Esophagus squamous epithelium (tissue), 5 donors: ENCODE measurements around the gene BIVM. TPM values are rescaled to one million over a fixed set of nuclear protein-coding genes. Genes with fewer than 3 reads are reported as not detected.

ENCODE experiments used
- DNase-seq: peaks from one replicate; lab custom pipeline; 2025; lab: John Stamatoyannopoulos, UW
- H3K27ac ChIP-seq, 4 donors: fragments of 200-600 bp; sonication (generic); one replicate each; pipeline ENCODE4 v1.5.1; 2016 to 2019; ENCODE audit warnings: mild to moderate bottlenecking in 1 of 4
- H3K27me3 ChIP-seq, 4 donors: fragments of 200-600 bp; sonication (generic); 1 replicate in 3 of 4; 2 replicates in 1 of 4; pipeline versions ENCODE4 v1.5.1 to v1.6.0; 2017 to 2021; ENCODE audit warnings: antibody characterized with exemption in 1 of 4
- H3K36me3 ChIP-seq, 3 donors: fragments of 200-600 bp; sonication (generic); one replicate each; pipeline ENCODE4 v1.5.1; 2016 to 2019
- H3K4me1 ChIP-seq, 3 donors: fragments of 200-600 bp; sonication (generic); one replicate each; pipeline ENCODE4 v1.5.1; 2017 to 2019
- H3K4me3 ChIP-seq, 4 donors: fragments of 200-600 bp; sonication (generic); 1 replicate in 3 of 4; 2 replicates in 1 of 4; pipeline ENCODE4 v1.5.1; 2016 to 2019; ENCODE audit warnings: mild to moderate bottlenecking in 2 of 4, moderate library complexity in 1 of 4
- H3K9me3 ChIP-seq, 3 donors: fragments of 200-600 bp; sonication (generic); one replicate each; pipeline ENCODE4 v1.5.1; 2016 to 2019
- CTCF ChIP-seq, 6 experiments: fragments of 450-650 bp in 4 of 6; fragments of 200-600 bp in 2 of 6; sonication (generic) in 2 of 6; IDR thresholded peaks; one replicate each; pipeline ENCODE4 v1.5.1; 2016 to 2019; ENCODE audit warnings: antibody characterized with exemption in 6 of 6, mild to moderate bottlenecking in 4 of 6, moderate library complexity in 4 of 6
- POLR2A ChIP-seq, 4 donors: fragments of 450-650 bp; IDR thresholded peaks; one replicate each; pipeline ENCODE4 v1.6.1; 2017; ENCODE audit warnings: antibody characterized with exemption in 4 of 4, mild to moderate bottlenecking in 4 of 4, moderate library complexity in 3 of 4
- WGBS, 2 donors: methylation state at CpG; one replicate each; pipeline ENCODE4 v1.1.5; 2018; 5-methylcytosine and 5-hydroxymethylcytosine counted together
- intact Hi-C: fragments of 100-400 bp; cut with DNase I; formaldehyde crosslinking; loops from one replicate; pipeline ENCODE4 v1.15.0; 2022
- total RNA-seq, 4 donors: library from RNA; depleted of rRNA; stranded (reverse); fragments of >200 nt; gene quantifications; one replicate each; pipeline ENCODE4 v1.1.0, GENCODE V29; 2016
- donor health status: DM: yes; HTN: yes; CAD: no.

The BIVM gene
- total RNA-seq, 4 donors from 2014 or later: 6.4 to 17.5 (median 9.8) TPM

GRCh38 chr13:102845630-102846260 is 46.8 kb downstream of the BIVM start, which contains the start of gene ERCC5:
Gene ERCC5, plus strand, starts transcription at chr13:102846032. Its CDS starts 235 bp downstream, at chr13:102846267.
- intact Hi-C loops: loop anchor here (5.0 to 10.0 kb wide), 2 partner anchors 121 to 263 kb away; no protein-coding TSS in a partner anchor
- Histone ChIP-seq H3K27ac (peak within 1 kb of the TSS; percentile 93 to 99 (median 96)), H3K9me3 (no peaks in the 10 kb centered on the region), H3K4me1 (peaks cover 10 to 41% (median 10%) of the 10 kb centered on the region in 3 donors), H3K36me3 (peaks cover 0 to 6% (median 0%) of the 10 kb centered on the region in 3 donors), H3K4me3 (peak within 1 kb of the TSS; percentile 88 to 99 (median 92)), H3K27me3 (no peaks in the 10 kb centered on the region)
- 0% methylated on average over 4 to 33 of the region's 49 CpGs for WGBS, 2 donors
- TF ChIP-seq CTCF (IDR thresholded peaks at IDR 0.05) (peak in 4 of 6 experiments; percentile 9 to 37 (median 16)), POLR2A (IDR thresholded peaks at IDR 0.05) (peak in 3 of 4 donors; percentile 45 to 87 (median 77))
- peak; percentile 66 for DNase-seq

DNA sequence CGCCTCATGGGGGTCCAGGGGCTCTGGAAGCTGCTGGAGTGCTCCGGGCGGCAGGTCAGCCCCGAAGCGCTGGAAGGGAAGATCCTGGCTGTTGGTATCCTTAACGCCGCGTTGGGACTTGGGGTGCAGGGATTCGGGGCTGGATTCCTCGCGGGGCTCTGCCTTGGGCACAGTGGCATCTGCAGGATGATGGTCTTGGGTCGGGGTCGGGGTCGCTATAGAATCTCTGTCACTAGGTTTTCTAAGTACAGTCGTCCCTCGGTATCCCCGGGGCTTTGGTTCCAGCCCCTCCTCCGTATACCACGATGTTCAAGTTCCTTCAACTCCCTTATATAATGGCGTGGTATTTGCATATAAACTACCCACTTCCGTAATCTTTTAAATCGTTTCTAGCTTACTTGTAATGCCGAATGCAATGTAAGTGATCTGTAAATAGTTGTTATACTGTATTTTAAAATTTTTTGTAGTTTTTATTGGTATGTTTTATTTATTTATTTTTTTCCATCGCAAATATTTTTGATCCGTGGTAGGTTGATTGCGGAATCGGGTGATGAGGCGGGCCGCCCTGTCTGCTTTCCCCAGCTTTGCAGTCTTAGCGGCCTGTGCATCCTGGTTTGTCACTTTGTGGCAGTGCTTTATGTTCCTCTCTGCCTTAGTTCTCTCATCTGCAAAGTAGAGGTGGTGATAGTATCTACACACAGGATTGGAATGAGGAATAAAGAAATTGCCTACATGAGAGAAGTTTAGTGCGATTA is 47.5 kb downstream of the BIVM start:
- intact Hi-C loops: loop anchor here (5.0 to 10.0 kb wide), 2 partner anchors 122 to 264 kb away; no protein-coding TSS in a partner anchor
- Histone ChIP-seq H3K4me3 (peak overlapping the region; percentile 88 to 99 (median 92)), H3K36me3 (no peaks in the 10 kb centered on the region), H3K27ac (peak overlapping the region; percentile 93 to 99 (median 96)), H3K27me3 (no peaks in the 10 kb centered on the region), H3K9me3 (no peaks in the 10 kb centered on the region), H3K4me1 (peaks cover 10 to 41% (median 10%) of the 10 kb centered on the region in 3 donors)
- 0% methylated on average over 23 to 24 of the region's 31 CpGs for WGBS, 2 donors
- no peak for DNase-seq
- TF ChIP-seq POLR2A (IDR thresholded peaks at IDR 0.05) (no peak), CTCF (IDR thresholded peaks at IDR 0.05) (peak in 2 of 6 experiments; percentile 21)

- WGBS, 2 donors: 15 to 17% methylated on average over 12 of the region's 12 CpGs
- intact Hi-C loops: loop anchor here (5.0 to 10.0 kb wide), 2 partner anchors 123 to 265 kb away; no protein-coding TSS in a partner anchor
- Histone ChIP-seq H3K27ac (peak overlapping the region; percentile 16 to 99 (median 95)), H3K4me1 (peaks cover 10 to 41% (median 10%) of the 10 kb centered on the region in 3 donors), H3K9me3 (no peaks in the 10 kb centered on the region), H3K36me3 (peaks cover 0 to 2% (median 0%) of the 10 kb centered on the region in 3 donors), H3K27me3 (no peaks in the 10 kb centered on the region), H3K4me3 (peak overlapping the region; percentile 88 to 99 (median 92))
- no peak for DNase-seq
- TF ChIP-seq POLR2A (IDR thresholded peaks at IDR 0.05) (no peak), CTCF (IDR thresholded peaks at IDR 0.05) (peak; percentile 41 to 75 (median 70))
Observed at GRCh38 chr13:102847272-102848234, 48.6 kb downstream of the BIVM start.

- Histone ChIP-seq H3K27me3 (no peaks in the 10 kb centered on the region), H3K36me3 (peaks cover 0 to 16% (median 3%) of the 10 kb centered on the region in 3 donors), H3K4me1 (peaks cover 10 to 41% (median 10%) of the 10 kb centered on the region in 3 donors), H3K4me3 (no peak overlapping the region), H3K27ac (no peak overlapping the region), H3K9me3 (no peaks in the 10 kb centered on the region)
- no peak for DNase-seq
- intact Hi-C loops: loop anchor here (5.0 to 10.0 kb wide), 2 partner anchors 124 to 267 kb away; no protein-coding TSS in a partner anchor
- TF ChIP-seq POLR2A (IDR thresholded peaks at IDR 0.05) (no peak), CTCF (IDR thresholded peaks at IDR 0.05) (no peak)
- WGBS, 2 donors: 88 to 92% methylated on average over 6 of the region's 6 CpGs
Observed at GRCh38 chr13:102848956-102849355, 50.0 kb downstream of the BIVM start.
